NCI-H748 treated with DMSO at 0.1 percent for 48 hours (cell line): ENCODE measurements around the gene ATP1A1.

ENCODE experiments used
- DNase-seq: peaks from one replicate; lab custom pipeline; 2025; lab: John Stamatoyannopoulos, UW

The ATP1A1 gene

GRCh38 chr1:116345011-116345410, 28.0 kb upstream of the ATP1A1 start:
- no peak for DNase-seq

GRCh38 chr1:116345843-116346242, 27.2 kb upstream of the ATP1A1 start:
- DNase-seq, result peak; percentile 26

- no peak for DNase-seq
These were observed 25.9 kb upstream of the ATP1A1 start for GRCh38 chr1:116346943-116347673.

- no peak for DNase-seq
These were observed 25.3 kb upstream of the ATP1A1 start for GRCh38 chr1:116347696-116348095.

GRCh38 chr1:116350097-116350645, 22.9 kb upstream of the ATP1A1 start:
- DNase-seq, result no peak

- DNase-seq, result no peak
These were observed 21.1 kb upstream of the ATP1A1 start for GRCh38 chr1:116351914-116352313.

GRCh38 chr1:116352349-116352813, 20.7 kb upstream of the ATP1A1 start:
- DNase-seq, result no peak

- DNase-seq, result no peak
These were observed 19.9 kb upstream of the ATP1A1 start for GRCh38 chr1:116353155-116353554.

- no peak for DNase-seq
These were observed 17.0 kb upstream of the ATP1A1 start for GRCh38 chr1:116356067-116356466.

- no peak for DNase-seq
These were observed 16.4 kb upstream of the ATP1A1 start for GRCh38 chr1:116356673-116357072.

- DNase-seq, result no peak
These were observed 15.6 kb upstream of the ATP1A1 start for GRCh38 chr1:116357487-116357886.

- no peak for DNase-seq
These were observed 13.8 kb upstream of the ATP1A1 start for GRCh38 chr1:116359060-116359830.

GRCh38 chr1:116359871-116360270, 13.2 kb upstream of the ATP1A1 start:
- DNase-seq, result no peak

- DNase-seq, result no peak
These were observed 12.4 kb upstream of the ATP1A1 start for GRCh38 chr1:116360429-116361173.

GRCh38 chr1:116361648-116362047, 11.4 kb upstream of the ATP1A1 start:
- DNase-seq, result no peak

GRCh38 chr1:116362050-116362449, 11.0 kb upstream of the ATP1A1 start:
- DNase-seq, result no peak

GRCh38 chr1:116365353-116365780, 7.7 kb upstream of the ATP1A1 start:
- no peak for DNase-seq

GRCh38 chr1:116365857-116366256, 7.2 kb upstream of the ATP1A1 start:
- DNase-seq, result no peak

GRCh38 chr1:116367256-116367945, 5.6 kb upstream of the ATP1A1 start:
- DNase-seq, result no peak

GRCh38 chr1:116368241-116368640, 4.8 kb upstream of the ATP1A1 start:
- no peak for DNase-seq

GRCh38 chr1:116370181-116370580, 2.9 kb upstream of the ATP1A1 start:
- no peak for DNase-seq

- DNase-seq, result no peak
These were observed 1.3 kb upstream of the ATP1A1 start for GRCh38 chr1:116371752-116372151.
